Mononuclear cell (primary cell): Measurements from ENCODE around the gene TEDC2. TPM values are rescaled to one million over a fixed set of nuclear protein-coding genes. Genes with fewer than 3 reads are reported as not detected.

Experiments
- H3K27me3 ChIP-seq: 2 replicates; pipeline ENCODE4 v1.6.0; 2011; ENCODE audit warnings: low read length, control low read depth; ENCODE audit not compliant: insufficient read depth
- H3K4me1 ChIP-seq: 2 replicates; pipeline ENCODE4 v1.5.1; 2011; ENCODE audit warnings: mild to moderate bottlenecking, low read length, control low read depth; ENCODE audit not compliant: insufficient read depth
- H3K4me3 ChIP-seq: 2 replicates; pipeline ENCODE4 v1.5.1; 2011; ENCODE audit warnings: mild to moderate bottlenecking, low read length, moderate library complexity
- H3K9me3 ChIP-seq: 2 replicates; pipeline ENCODE4 v1.5.1; 2011; ENCODE audit warnings: low read depth, mild to moderate bottlenecking, control low read depth, low read length
- total RNA-seq: library from RNA; depleted of rRNA; stranded (reverse); fragments of >200 nt; gene quantifications from one replicate; pipeline ENCODE4 v1.2.3, GENCODE V29; 2012

TEDC2 gene
- total RNA-seq, 1 donor, result not detected

- Histone ChIP-seq H3K4me1 (peaks cover 31% of the 10 kb centered on the region), H3K9me3 (no peaks in the 10 kb centered on the region), H3K4me3 (no peak overlapping the region), H3K27me3 (no peaks in the 10 kb centered on the region)
Measured at GRCh38 chr16:2486645-2487516, 27.0 kb downstream of the TEDC2 start.

GRCh38 chr16:2487517-2487842, 27.6 kb downstream of the TEDC2 start:
- peaks cover 31% of the 10 kb centered on the region for H3K4me1 ChIP-seq
- no peaks in the 10 kb centered on the region for H3K27me3 ChIP-seq
- H3K9me3 ChIP-seq, result no peaks in the 10 kb centered on the region
- H3K4me3 ChIP-seq, result no peak overlapping the region

- Histone ChIP-seq H3K27me3 (no peaks in the 10 kb centered on the region), H3K4me3 (no peak overlapping the region)
Measured at GRCh38 chr16:2487903-2488531, 28.1 kb downstream of the TEDC2 start.

GRCh38 chr16:2489581-2489980, 29.7 kb downstream of the TEDC2 start:
- H3K4me3 ChIP-seq, result no peak overlapping the region
- peaks cover 35% of the 10 kb centered on the region for H3K4me1 ChIP-seq
- no peaks in the 10 kb centered on the region for H3K27me3 ChIP-seq
- no peaks in the 10 kb centered on the region for H3K9me3 ChIP-seq

More at GRCh38 chr16:2487903-2488531, 28.1 kb downstream of the TEDC2 start:
- Histone ChIP-seq H3K4me1 (peaks cover 31% of the 10 kb centered on the region), H3K9me3 (no peaks in the 10 kb centered on the region)

- Histone ChIP-seq H3K4me1 (peaks cover 36% of the 10 kb centered on the region), H3K9me3 (no peaks in the 10 kb centered on the region), H3K27me3 (no peaks in the 10 kb centered on the region), H3K4me3 (no peak overlapping the region)
Measured at GRCh38 chr16:2490190-2491105, 30.5 kb downstream of the TEDC2 start.

- no peaks in the 10 kb centered on the region for H3K9me3 ChIP-seq
- peaks cover 19% of the 10 kb centered on the region for H3K4me1 ChIP-seq
- no peaks in the 10 kb centered on the region for H3K27me3 ChIP-seq
- no peak overlapping the region for H3K4me3 ChIP-seq
Measured at GRCh38 chr16:2492292-2492691, 32.4 kb downstream of the TEDC2 start.

- Histone ChIP-seq H3K4me3 (no peak overlapping the region), H3K4me1 (peaks cover 5% of the 10 kb centered on the region), H3K27me3 (no peaks in the 10 kb centered on the region), H3K9me3 (no peaks in the 10 kb centered on the region)
Measured at GRCh38 chr16:2493605-2494004, 33.7 kb downstream of the TEDC2 start.

GRCh38 chr16:2494616-2495015, 34.7 kb downstream of the TEDC2 start:
- Histone ChIP-seq H3K4me1 (peaks cover 5% of the 10 kb centered on the region), H3K4me3 (no peak overlapping the region), H3K9me3 (no peaks in the 10 kb centered on the region), H3K27me3 (no peaks in the 10 kb centered on the region)

- Histone ChIP-seq H3K4me1 (peaks cover 5% of the 10 kb centered on the region), H3K4me3 (no peak overlapping the region), H3K27me3 (no peaks in the 10 kb centered on the region), H3K9me3 (no peaks in the 10 kb centered on the region)
Measured at GRCh38 chr16:2495041-2495440, 35.1 kb downstream of the TEDC2 start.

GRCh38 chr16:2496223-2497115, 36.6 kb downstream of the TEDC2 start:
- no peaks in the 10 kb centered on the region for H3K27me3 ChIP-seq
- H3K4me1 ChIP-seq, result peaks cover 10% of the 10 kb centered on the region
- no peaks in the 10 kb centered on the region for H3K9me3 ChIP-seq
- no peak overlapping the region for H3K4me3 ChIP-seq

GRCh38 chr16:2497116-2497630, 37.3 kb downstream of the TEDC2 start:
- Histone ChIP-seq H3K4me3 (no peak overlapping the region), H3K4me1 (peaks cover 13% of the 10 kb centered on the region), H3K27me3 (no peaks in the 10 kb centered on the region), H3K9me3 (no peaks in the 10 kb centered on the region)

GRCh38 chr16:2497695-2498484, 38.0 kb downstream of the TEDC2 start:
- no peaks in the 10 kb centered on the region for H3K27me3 ChIP-seq
- no peak overlapping the region for H3K4me3 ChIP-seq
- H3K9me3 ChIP-seq, result no peaks in the 10 kb centered on the region
- peaks cover 19% of the 10 kb centered on the region for H3K4me1 ChIP-seq

- H3K9me3 ChIP-seq, result no peaks in the 10 kb centered on the region
- no peaks in the 10 kb centered on the region for H3K27me3 ChIP-seq
- peaks cover 25% of the 10 kb centered on the region for H3K4me1 ChIP-seq
- H3K4me3 ChIP-seq, result no peak overlapping the region
Measured at GRCh38 chr16:2498531-2499253, 38.8 kb downstream of the TEDC2 start.
